Measurements from ENCODE around the gene BORA. TPM values are rescaled to one million over a fixed set of nuclear protein-coding genes. Genes with fewer than 3 reads are reported as not detected.

Gene BORA
- total and polyA plus RNA-seq, 7 donors: 0.34 to 5.6 (median 1.1) TPM

GRCh38 chr13:72689181-72689696 lies 38.5 kb upstream of the BORA start:
- TF ChIP-seq CTCF (IDR thresholded peaks at IDR 0.05): no peak
- Histone ChIP-seq H3K27me3 (ENCODE audit: insufficient read depth in 3 of 3, low read length in 2 of 3) (no peaks in the 10 kb centered on the region), H3K4me1 (no peaks in the 10 kb centered on the region), H3K36me3 (ENCODE audit: insufficient read depth in 1 of 2, low read depth in 1 of 2) (no peaks in the 10 kb centered on the region), H3K27ac (no peak overlapping the region), H3K4me3 (no peak overlapping the region), H3K9me3 (no peaks in the 10 kb centered on the region)
- DNase-seq: no peak
- no peak for ATAC-seq
- intact Hi-C loops (cut with DNase I): no loop called here

- no peak overlapping the region for H3K4me3 ChIP-seq
These were observed 34.7 kb upstream of the BORA start for GRCh38 chr13:72692884-72693514.

GRCh38 chr13:72693832-72694231 lies 33.9 kb upstream of the BORA start:
- Histone ChIP-seq H3K27me3 (ENCODE audit: insufficient read depth in 3 of 3, low read length in 2 of 3) (no peaks in the 10 kb centered on the region), H3K36me3 (ENCODE audit: insufficient read depth in 1 of 2, low read depth in 1 of 2) (no peaks in the 10 kb centered on the region), H3K4me3 (no peak overlapping the region), H3K4me1 (no peaks in the 10 kb centered on the region), H3K27ac (no peak overlapping the region), H3K9me3 (no peaks in the 10 kb centered on the region)
- no peak for ATAC-seq
- 63 to 77% (median 74%) methylated on average over 5 of the region's 5 CpGs for WGBS, 3 donors
- no peak for TF ChIP-seq CTCF (IDR thresholded peaks at IDR 0.05)
- intact Hi-C loops (cut with DNase I): no loop called here
- no peak for DNase-seq

More at GRCh38 chr13:72692884-72693514, 34.7 kb upstream of the BORA start:
- no peak for TF ChIP-seq CTCF (IDR thresholded peaks at IDR 0.05)
- WGBS, 3 donors: 69 to 81% (median 75%) methylated on average over 5 of the region's 5 CpGs
- ATAC-seq: no peak
- H3K36me3 ChIP-seq (ENCODE audit: insufficient read depth in 1 of 2, low read depth in 1 of 2): no peaks in the 10 kb centered on the region
- no peak overlapping the region for H3K27ac ChIP-seq
- no peak for DNase-seq
- no peaks in the 10 kb centered on the region for H3K4me1 ChIP-seq
- intact Hi-C loops (cut with DNase I): no loop called here
- H3K27me3 ChIP-seq (ENCODE audit: insufficient read depth in 3 of 3, low read length in 2 of 3): no peaks in the 10 kb centered on the region
- no peaks in the 10 kb centered on the region for H3K9me3 ChIP-seq

- H3K4me3 ChIP-seq: no peak overlapping the region
- no peak overlapping the region for H3K27ac ChIP-seq
- no peak for TF ChIP-seq CTCF (IDR thresholded peaks at IDR 0.05)
- H3K27me3 ChIP-seq (ENCODE audit: insufficient read depth in 3 of 3, low read length in 2 of 3): no peaks in the 10 kb centered on the region
- H3K36me3 ChIP-seq (ENCODE audit: insufficient read depth in 1 of 2, low read depth in 1 of 2): no peaks in the 10 kb centered on the region
- WGBS, 3 donors: 28 to 38% (median 38%) methylated on average over 8 of the region's 8 CpGs
- intact Hi-C loops (cut with DNase I): no loop called here
- ATAC-seq (no peak), DNase-seq (no peak)
- H3K9me3 ChIP-seq: no peaks in the 10 kb centered on the region
- H3K4me1 ChIP-seq: no peaks in the 10 kb centered on the region
These were observed 33.4 kb upstream of the BORA start for GRCh38 chr13:72694314-72694713.

- H3K4me1 ChIP-seq: no peaks in the 10 kb centered on the region
- WGBS, 3 donors: 10 to 15% (median 11%) methylated on average over 1 of the region's 1 CpG
- TF ChIP-seq CTCF (IDR thresholded peaks at IDR 0.05): no peak
- ATAC-seq (no peak), DNase-seq (no peak)
- no peaks in the 10 kb centered on the region for H3K9me3 ChIP-seq
- H3K27me3 ChIP-seq (ENCODE audit: insufficient read depth in 3 of 3, low read length in 2 of 3): no peaks in the 10 kb centered on the region
- no peaks in the 10 kb centered on the region for H3K36me3 ChIP-seq (ENCODE audit: insufficient read depth in 1 of 2, low read depth in 1 of 2)
- no peak overlapping the region for H3K4me3 ChIP-seq
- intact Hi-C loops (cut with DNase I): no loop called here
- no peak overlapping the region for H3K27ac ChIP-seq
These were observed 31.1 kb upstream of the BORA start for GRCh38 chr13:72696579-72696978.
